Caco-2 (cell line): ENCODE data around the gene P2RY6. TPM values are rescaled to one million over a fixed set of nuclear protein-coding genes. Genes with fewer than 3 reads are reported as not detected.

Source experiments
- BruUV-seq: library from RNA; stranded (reverse); fragments of 400-500 nt; replicated peaks from 2 replicates; lab custom pipeline; 2021; lab: Mats Ljungman, UMichigan
- CTCF ChIA-PET: fragments of 300-600 bp; sonication (Branson Sonifier 250); formaldehyde crosslinking; loops from one replicate; lab custom pipeline; 2022; ENCODE audit warnings: antibody characterized with exemption; lab: Charles Lee
- POLR2A ChIA-PET: fragments of 300-600 bp; sonication (Branson Sonifier 250); formaldehyde crosslinking; loops from one replicate; lab custom pipeline; 2022; ENCODE audit warnings: antibody characterized with exemption; lab: Charles Lee
- DNase-seq, 2 experiments: peaks; one replicate each; pipeline versions ENCODE4 v3.0.0 to v3.0.0-alpha.2; 2020 to 2022
- H3K27me3 ChIP-seq: replicated peaks from 2 replicates; pipeline ENCODE4 v1.6.0; 2011; ENCODE audit warnings: low read length; ENCODE audit not compliant: control insufficient read depth, insufficient read depth
- H3K36me3 ChIP-seq: 2 replicates; pipeline ENCODE4 v1.5.1; 2011; ENCODE audit warnings: low read length; ENCODE audit not compliant: control insufficient read depth, insufficient read depth
- H3K4me1 ChIP-seq: fragments of 250-450 bp; sonication (Bioruptor Pico); 2 replicates; pipeline ENCODE4 v1.5.1; 2020; ENCODE audit warnings: mild to moderate bottlenecking
- H3K4me3 ChIP-seq: 2 replicates; pipeline ENCODE4 v1.5.1; 2011; ENCODE audit warnings: low read depth, mild to moderate bottlenecking, control low read depth, low read length
- H3K9me3 ChIP-seq: fragments of 250-450 bp; sonication (Bioruptor Pico); 2 replicates; pipeline ENCODE4 v1.5.1; 2020; ENCODE audit warnings: mild to moderate bottlenecking, moderate library complexity
- H3K27ac Mint-ChIP-seq: one replicate; pipeline ENCODE4 v1.8.0; 2022; ENCODE audit warnings: mixed read lengths; ENCODE audit not compliant: unreplicated experiment
- H3K27me3 Mint-ChIP-seq: one replicate; pipeline ENCODE4 v1.8.0; 2022; ENCODE audit warnings: mixed read lengths; ENCODE audit not compliant: insufficient read depth, unreplicated experiment
- H3K36me3 Mint-ChIP-seq: one replicate; pipeline ENCODE4 v1.8.0; 2022; ENCODE audit warnings: mild to moderate bottlenecking, mixed read lengths; ENCODE audit not compliant: insufficient read depth, unreplicated experiment
- H3K4me1 Mint-ChIP-seq: one replicate; pipeline ENCODE4 v1.8.0; 2022; ENCODE audit warnings: low read depth, mixed read lengths; ENCODE audit not compliant: unreplicated experiment
- H3K4me3 Mint-ChIP-seq: one replicate; pipeline ENCODE4 v1.8.0; 2022; ENCODE audit warnings: mild to moderate bottlenecking, moderate library complexity, mixed read lengths; ENCODE audit not compliant: unreplicated experiment
- H3K9me3 Mint-ChIP-seq: one replicate; pipeline ENCODE4 v1.8.0; 2022; ENCODE audit warnings: mixed read lengths; ENCODE audit not compliant: unreplicated experiment
- intact Hi-C: fragments of 100-400 bp; cut with micrococcal nuclease; formaldehyde crosslinking; loops from one replicate; pipeline ENCODE4 v1.10.0; 2022; ENCODE audit not compliant: unreplicated experiment
- total RNA-seq: library from RNA; stranded (reverse); gene quantifications from 2 replicates; pipeline ENCODE4 v1.2.3, GENCODE V29; 2022
- TF ChIP-seq, protein P1 (sequence below), 2 experiments: fragments of 200-600 bp in 1 of 2; IDR thresholded peaks; 1 replicate in 1 of 2; 2 replicates in 1 of 2; pipeline versions ENCODE4 v1.5.1 to v1.8.0; 2011 to 2022; ENCODE audit warnings: antibody characterized with exemption in 1 of 2, control low read depth in 1 of 2, inconsistent platforms in 1 of 2, low read depth in 1 of 2, low read length in 1 of 2, mild to moderate bottlenecking in 1 of 2, moderate library complexity in 1 of 2; ENCODE audit not compliant: insufficient read depth in 1 of 2, severe bottlenecking in 1 of 2, unreplicated experiment in 1 of 2

Gene P2RY6
- total RNA-seq, 1 experiment from 2014 or later, result 55.7 TPM

DNA sequence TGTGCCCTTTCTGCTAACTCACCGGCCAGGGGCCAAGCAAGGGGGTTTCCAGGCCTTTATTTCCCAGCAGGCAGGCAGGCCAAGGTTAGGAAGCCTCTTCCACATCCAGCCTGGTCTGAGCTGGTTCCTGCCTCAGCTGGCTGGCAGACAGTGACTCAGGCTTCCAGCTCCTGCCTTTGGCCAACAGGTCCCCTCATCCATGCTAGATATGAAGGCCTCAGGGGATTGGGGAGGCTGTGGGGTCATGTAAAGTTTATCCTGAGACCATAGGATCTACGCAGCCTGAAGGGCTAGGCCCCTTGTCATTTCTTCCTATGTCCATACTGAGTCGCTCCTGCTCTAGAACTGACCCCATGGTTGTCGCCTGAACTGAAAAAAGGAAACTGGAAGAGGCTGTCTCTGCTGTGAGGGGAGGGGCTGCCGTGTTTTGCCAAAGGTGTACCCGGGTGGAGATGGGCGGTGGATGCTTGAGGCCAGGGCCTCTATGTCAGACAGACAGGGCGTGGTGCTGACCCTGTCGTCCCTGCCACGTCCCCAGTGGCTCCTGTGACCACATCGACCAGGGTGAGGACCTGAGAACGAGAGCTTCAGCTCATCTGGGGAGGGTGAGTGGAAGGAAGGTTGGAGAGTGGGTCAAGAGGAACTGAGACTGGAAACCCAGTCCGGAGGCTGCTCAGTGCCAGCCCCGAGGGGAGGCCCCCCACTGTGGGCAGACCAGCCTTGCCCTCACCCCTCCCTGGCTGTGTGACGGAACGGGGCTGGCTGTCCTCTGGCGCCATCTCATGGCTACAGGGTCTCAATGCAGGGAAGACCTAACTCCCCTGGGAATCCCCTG lies 17.0 kb downstream of the P2RY6 start:
- DNase-seq, result peak; percentile 87 to 88
- intact Hi-C loops, result loop anchor here (1.0 to 2.0 kb wide), 5 partner anchors 20 to 104 kb away; no protein-coding TSS in a partner anchor
- no peak overlapping the region for H3K4me3 Mint-ChIP-seq
- H3K9me3 Mint-ChIP-seq, result no peaks in the 10 kb centered on the region
- no peaks in the 10 kb centered on the region for H3K9me3 ChIP-seq
- no peaks in the 10 kb centered on the region for H3K27me3 ChIP-seq
- no peaks in the 10 kb centered on the region for H3K27me3 Mint-ChIP-seq
- H3K27ac Mint-ChIP-seq, result peak overlapping the region; percentile 51
- POLR2A ChIA-PET, result interaction anchor here (0.6 to 1.4 kb wide), 4 partner anchors 16 to 104 kb away, joined by 3 to 4 read pairs (median 3); partner anchors contain the start of gene P2RY6
- TF ChIP-seq, protein P1, sequence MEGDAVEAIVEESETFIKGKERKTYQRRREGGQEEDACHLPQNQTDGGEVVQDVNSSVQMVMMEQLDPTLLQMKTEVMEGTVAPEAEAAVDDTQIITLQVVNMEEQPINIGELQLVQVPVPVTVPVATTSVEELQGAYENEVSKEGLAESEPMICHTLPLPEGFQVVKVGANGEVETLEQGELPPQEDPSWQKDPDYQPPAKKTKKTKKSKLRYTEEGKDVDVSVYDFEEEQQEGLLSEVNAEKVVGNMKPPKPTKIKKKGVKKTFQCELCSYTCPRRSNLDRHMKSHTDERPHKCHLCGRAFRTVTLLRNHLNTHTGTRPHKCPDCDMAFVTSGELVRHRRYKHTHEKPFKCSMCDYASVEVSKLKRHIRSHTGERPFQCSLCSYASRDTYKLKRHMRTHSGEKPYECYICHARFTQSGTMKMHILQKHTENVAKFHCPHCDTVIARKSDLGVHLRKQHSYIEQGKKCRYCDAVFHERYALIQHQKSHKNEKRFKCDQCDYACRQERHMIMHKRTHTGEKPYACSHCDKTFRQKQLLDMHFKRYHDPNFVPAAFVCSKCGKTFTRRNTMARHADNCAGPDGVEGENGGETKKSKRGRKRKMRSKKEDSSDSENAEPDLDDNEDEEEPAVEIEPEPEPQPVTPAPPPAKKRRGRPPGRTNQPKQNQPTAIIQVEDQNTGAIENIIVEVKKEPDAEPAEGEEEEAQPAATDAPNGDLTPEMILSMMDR (IDR thresholded peaks at IDR 0.05; ENCODE audit: insufficient read depth in 1 of 2, low read depth in 1 of 2, low read length in 1 of 2, severe bottlenecking in 1 of 2, unreplicated experiment in 1 of 2), result peak; percentile 99
- CTCF ChIA-PET, result interaction anchor here (0.6 to 2.9 kb wide), 26 partner anchors 9 to 147 kb away, joined by 3 to 22 read pairs (median 5); partner anchors contain the start of genes FCHSD2 and P2RY6
- peaks cover 21% of the 10 kb centered on the region for H3K36me3 Mint-ChIP-seq
- H3K4me1 Mint-ChIP-seq, result peaks cover 27% of the 10 kb centered on the region
- BruUV-seq, result no TSS peak
- H3K4me1 ChIP-seq, result peaks cover 57% of the 10 kb centered on the region
- no peaks in the 10 kb centered on the region for H3K36me3 ChIP-seq
- H3K4me3 ChIP-seq, result no peak overlapping the region

DNA sequence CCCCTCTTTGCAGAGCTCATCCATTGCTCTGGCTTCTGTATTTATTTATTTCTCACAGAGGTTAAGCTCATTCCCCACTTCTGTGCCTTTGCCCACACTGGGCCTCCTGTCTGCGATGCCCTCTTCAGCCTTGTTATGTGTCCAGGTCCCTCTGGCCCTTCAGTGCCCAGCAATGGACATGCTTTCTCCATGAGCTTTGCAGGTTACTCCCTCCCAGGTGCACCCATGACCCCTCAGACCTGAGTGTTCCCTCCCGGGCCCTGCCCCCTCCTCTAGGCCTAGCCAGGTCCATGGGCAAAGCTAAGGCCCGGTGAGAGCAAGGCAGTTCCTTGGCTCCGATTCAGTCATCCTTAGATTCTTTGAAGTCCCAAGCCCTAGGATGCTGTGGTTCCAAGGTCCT lies 18.4 kb downstream of the P2RY6 start:
- no peaks in the 10 kb centered on the region for H3K27me3 Mint-ChIP-seq
- Histone ChIP-seq H3K9me3 (no peaks in the 10 kb centered on the region), H3K36me3 (no peaks in the 10 kb centered on the region), H3K27me3 (no peaks in the 10 kb centered on the region), H3K4me3 (no peak overlapping the region), H3K4me1 (peaks cover 48% of the 10 kb centered on the region)
- no peaks in the 10 kb centered on the region for H3K9me3 Mint-ChIP-seq
- DNase-seq, result no peak
- ChIA-PET POLR2A (no interaction called here), CTCF (interaction anchor here (0.6 to 2.9 kb wide), 10 partner anchors 15 to 105 kb away, joined by 3 to 20 read pairs (median 9); partner anchors contain the start of gene P2RY6)
- no TSS peak for BruUV-seq
- peaks cover 13% of the 10 kb centered on the region for H3K36me3 Mint-ChIP-seq
- H3K4me3 Mint-ChIP-seq, result no peak overlapping the region
- H3K27ac Mint-ChIP-seq, result no peak overlapping the region
- intact Hi-C loops, result no loop called here
- TF ChIP-seq, protein P1 (IDR thresholded peaks at IDR 0.05; ENCODE audit: insufficient read depth in 1 of 2, low read depth in 1 of 2, low read length in 1 of 2, severe bottlenecking in 1 of 2, unreplicated experiment in 1 of 2), result no peak
- H3K4me1 Mint-ChIP-seq, result peaks cover 18% of the 10 kb centered on the region

DNA sequence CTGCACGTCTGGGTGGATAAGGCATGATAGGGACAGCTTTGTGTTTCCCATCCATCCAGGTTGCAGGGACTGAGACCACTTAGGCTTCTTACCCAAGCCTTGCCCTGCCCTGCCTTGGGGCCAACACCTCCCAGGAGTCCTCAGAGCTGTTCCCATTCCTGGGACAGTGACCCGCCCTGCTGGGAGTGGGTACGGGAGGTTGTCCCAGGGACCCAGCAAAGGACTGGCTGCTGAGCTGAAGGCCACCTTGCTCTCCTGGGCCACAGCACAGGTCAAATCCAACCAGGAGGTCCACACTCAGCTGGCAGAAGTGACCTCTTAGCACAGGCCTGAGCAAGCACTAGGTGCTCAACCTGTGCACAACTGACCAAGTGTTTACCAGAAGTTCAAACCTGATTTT lies 19.1 kb downstream of the P2RY6 start:
- Histone ChIP-seq H3K4me3 (no peak overlapping the region), H3K9me3 (no peaks in the 10 kb centered on the region), H3K4me1 (peaks cover 42% of the 10 kb centered on the region), H3K36me3 (no peaks in the 10 kb centered on the region), H3K27me3 (no peaks in the 10 kb centered on the region)
- Mint-ChIP-seq H3K27me3 (no peaks in the 10 kb centered on the region), H3K36me3 (peaks cover 13% of the 10 kb centered on the region), H3K27ac (no peak overlapping the region), H3K9me3 (no peaks in the 10 kb centered on the region), H3K4me1 (peaks cover 18% of the 10 kb centered on the region), H3K4me3 (no peak overlapping the region)
- no peak for DNase-seq
- no TSS peak for BruUV-seq
- POLR2A ChIA-PET, result no interaction called here
- intact Hi-C loops, result no loop called here
- CTCF ChIA-PET, result interaction anchor here (0.6 to 3.2 kb wide), 7 partner anchors 14 to 70 kb away, joined by 3 to 26 read pairs (median 4); no protein-coding TSS in a partner anchor
- TF ChIP-seq, protein P1 (IDR thresholded peaks at IDR 0.05; ENCODE audit: insufficient read depth in 1 of 2, low read depth in 1 of 2, low read length in 1 of 2, severe bottlenecking in 1 of 2, unreplicated experiment in 1 of 2), result no peak
